Suprapubic skin (tissue), 4 donors: ENCODE results near the gene ERICH3. TPM values are rescaled to one million over a fixed set of nuclear protein-coding genes. Genes with fewer than 3 reads are reported as not detected.

Experiments
- DNase-seq, 2 donors: peaks; one replicate each; pipeline ENCODE4 v3.0.0-alpha.2; 2019; ENCODE audit warnings: low spot score in 2 of 2
- H3K27ac ChIP-seq: fragments of 200-600 bp; sonication (generic); one replicate; pipeline ENCODE4 v1.5.1; 2019
- H3K27me3 ChIP-seq: fragments of 200-600 bp; sonication (generic); one replicate; pipeline ENCODE4 v1.5.1; 2019
- H3K36me3 ChIP-seq: fragments of 200-600 bp; sonication (generic); one replicate; pipeline ENCODE4 v1.5.1; 2019
- H3K4me1 ChIP-seq: fragments of 200-600 bp; sonication (generic); one replicate; pipeline ENCODE4 v1.5.1; 2019
- H3K4me3 ChIP-seq: fragments of 200-600 bp; sonication (generic); one replicate; pipeline ENCODE4 v1.5.1; 2019; ENCODE audit warnings: mild to moderate bottlenecking
- H3K9me3 ChIP-seq: fragments of 200-600 bp; sonication (generic); one replicate; pipeline ENCODE4 v1.5.1; 2019
- EP300 ChIP-seq: sonication (generic); formaldehyde crosslinking; IDR thresholded peaks from one replicate; pipeline ENCODE4 v1.6.1; 2017; ENCODE audit warnings: antibody characterized with exemption
- POLR2A ChIP-seq, 2 donors: fragments of 450-650 bp; IDR thresholded peaks; one replicate each; pipeline ENCODE4 v1.6.1; 2017; ENCODE audit warnings: antibody characterized with exemption in 2 of 2, mild to moderate bottlenecking in 2 of 2, moderate library complexity in 2 of 2
- POLR2AphosphoS5 ChIP-seq, 3 donors: sonication (generic); formaldehyde crosslinking; IDR thresholded peaks; one replicate each; pipeline ENCODE4 v1.6.1; 2017; ENCODE audit warnings: antibody characterized with exemption in 3 of 3
- WGBS: methylation state at CpG from one replicate; pipeline ENCODE4 v1.1.5; 2018; 5-methylcytosine and 5-hydroxymethylcytosine counted together
- total RNA-seq, 4 donors: library from RNA; depleted of rRNA; stranded (reverse); fragments of >200 nt; gene quantifications; one replicate each; pipeline ENCODE4 v1.1.0, GENCODE V29; 2016
- TF ChIP-seq, protein P1 (sequence below), 2 donors: fragments of 200-600 bp in 1 of 2; fragments of 450-650 bp in 1 of 2; sonication (generic) in 1 of 2; IDR thresholded peaks; one replicate each; pipeline ENCODE4 v1.5.1; 2016 to 2019; ENCODE audit warnings: antibody characterized with exemption in 2 of 2, mild to moderate bottlenecking in 1 of 2, moderate library complexity in 1 of 2

The ERICH3 gene
- total RNA-seq, 4 donors from 2014 or later = not detected

DNA sequence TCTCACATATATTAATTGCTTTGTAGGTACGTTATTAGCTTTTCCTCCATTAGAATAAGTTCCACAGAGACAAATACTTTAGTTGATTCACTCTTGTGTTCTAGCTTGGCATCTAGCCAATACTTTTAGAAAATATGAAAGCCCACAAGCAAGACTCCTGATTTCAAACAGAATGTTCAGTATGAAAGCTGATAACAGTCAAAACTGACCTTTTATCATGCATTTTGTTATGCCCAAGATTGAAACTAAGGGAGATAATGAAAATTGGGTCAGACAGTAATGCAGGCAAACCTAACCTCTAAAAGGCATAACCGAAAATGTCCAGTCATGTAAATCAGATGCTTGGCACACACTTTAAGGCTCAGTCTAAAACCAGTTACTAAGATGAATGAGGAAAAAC lies 61.7 kb downstream of the ERICH3 start:
- TF ChIP-seq EP300 (no peak), POLR2AphosphoS5 (IDR thresholded peaks at IDR 0.05) (no peak), POLR2A (IDR thresholded peaks at IDR 0.05) (no peak)
- TF ChIP-seq, protein P1, sequence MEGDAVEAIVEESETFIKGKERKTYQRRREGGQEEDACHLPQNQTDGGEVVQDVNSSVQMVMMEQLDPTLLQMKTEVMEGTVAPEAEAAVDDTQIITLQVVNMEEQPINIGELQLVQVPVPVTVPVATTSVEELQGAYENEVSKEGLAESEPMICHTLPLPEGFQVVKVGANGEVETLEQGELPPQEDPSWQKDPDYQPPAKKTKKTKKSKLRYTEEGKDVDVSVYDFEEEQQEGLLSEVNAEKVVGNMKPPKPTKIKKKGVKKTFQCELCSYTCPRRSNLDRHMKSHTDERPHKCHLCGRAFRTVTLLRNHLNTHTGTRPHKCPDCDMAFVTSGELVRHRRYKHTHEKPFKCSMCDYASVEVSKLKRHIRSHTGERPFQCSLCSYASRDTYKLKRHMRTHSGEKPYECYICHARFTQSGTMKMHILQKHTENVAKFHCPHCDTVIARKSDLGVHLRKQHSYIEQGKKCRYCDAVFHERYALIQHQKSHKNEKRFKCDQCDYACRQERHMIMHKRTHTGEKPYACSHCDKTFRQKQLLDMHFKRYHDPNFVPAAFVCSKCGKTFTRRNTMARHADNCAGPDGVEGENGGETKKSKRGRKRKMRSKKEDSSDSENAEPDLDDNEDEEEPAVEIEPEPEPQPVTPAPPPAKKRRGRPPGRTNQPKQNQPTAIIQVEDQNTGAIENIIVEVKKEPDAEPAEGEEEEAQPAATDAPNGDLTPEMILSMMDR (IDR thresholded peaks at IDR 0.05) = no peak

DNA sequence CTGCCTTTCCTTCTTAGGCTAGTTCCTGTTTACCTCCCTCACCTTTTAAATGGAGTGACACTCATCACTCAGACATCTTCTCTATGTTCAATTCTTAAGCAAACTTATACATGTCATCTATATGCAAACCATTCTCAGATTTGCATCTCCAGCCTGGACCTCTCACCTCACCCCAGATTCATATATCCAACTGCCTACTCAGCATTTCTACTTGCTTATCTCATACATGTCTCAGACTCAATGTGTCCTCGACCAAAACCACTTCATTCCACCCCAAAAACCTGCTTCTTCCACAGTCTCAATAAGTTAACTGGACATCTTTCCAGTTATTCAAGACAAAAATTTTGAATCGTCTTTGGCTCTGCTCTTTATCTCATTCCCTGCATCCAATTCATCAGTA lies 62.6 kb downstream of the ERICH3 start:
- DNase-seq = no peak
- whole genome bisulfite sequencing = 82% methylated on average over 2 of the region's 2 CpGs
- TF ChIP-seq, protein P1 (IDR thresholded peaks at IDR 0.05) = no peak
- TF ChIP-seq EP300 = no peak
- TF ChIP-seq POLR2A (IDR thresholded peaks at IDR 0.05) = no peak
- TF ChIP-seq POLR2AphosphoS5 (IDR thresholded peaks at IDR 0.05) = no peak
- no peaks in the 10 kb centered on the region for H3K27me3 ChIP-seq
- H3K36me3 ChIP-seq = no peaks in the 10 kb centered on the region
- H3K27ac ChIP-seq = no peak overlapping the region
- no peak overlapping the region for H3K4me3 ChIP-seq
- no peaks in the 10 kb centered on the region for H3K9me3 ChIP-seq
- H3K4me1 ChIP-seq = no peaks in the 10 kb centered on the region

More for the DNA sequence above, 61.7 kb downstream of the ERICH3 start:
- H3K27ac ChIP-seq = no peak overlapping the region
- H3K4me3 ChIP-seq = no peak overlapping the region
- no peaks in the 10 kb centered on the region for H3K27me3 ChIP-seq
- WGBS = 62% methylated on average over 2 of the region's 2 CpGs
- no peak for DNase-seq
- no peaks in the 10 kb centered on the region for H3K4me1 ChIP-seq
- H3K36me3 ChIP-seq = no peaks in the 10 kb centered on the region
- H3K9me3 ChIP-seq = no peaks in the 10 kb centered on the region

DNA sequence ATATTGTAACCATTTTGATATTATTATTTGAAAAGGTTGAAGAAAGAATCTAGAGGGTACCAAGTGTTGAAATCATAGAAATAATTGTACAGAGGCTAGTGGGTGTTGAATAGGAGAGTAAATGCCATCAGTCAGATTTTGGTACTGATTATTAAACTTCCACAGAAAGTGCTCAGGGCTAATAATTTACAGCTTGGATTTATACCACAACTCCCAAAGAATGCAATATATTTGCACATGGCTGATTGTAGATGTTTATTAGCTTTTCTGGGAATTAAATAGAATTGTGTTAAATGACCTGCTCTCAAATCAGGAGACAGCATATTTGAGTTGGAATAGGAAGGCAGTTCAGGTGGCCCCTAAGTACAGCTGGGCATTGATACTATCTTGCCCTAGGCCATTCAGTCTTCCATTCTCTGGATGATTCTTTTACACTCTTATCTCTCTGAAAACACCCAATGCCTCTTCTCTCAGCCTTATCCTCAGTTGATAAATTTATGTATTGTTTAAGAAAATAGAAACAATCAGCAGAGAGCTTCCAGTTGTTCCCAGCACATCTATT lies 63.7 kb downstream of the ERICH3 start:
- no peaks in the 10 kb centered on the region for H3K4me1 ChIP-seq
- H3K36me3 ChIP-seq = no peaks in the 10 kb centered on the region
- H3K9me3 ChIP-seq = no peaks in the 10 kb centered on the region
- no peak for DNase-seq
- no peak overlapping the region for H3K4me3 ChIP-seq
- no peak overlapping the region for H3K27ac ChIP-seq
- H3K27me3 ChIP-seq = no peaks in the 10 kb centered on the region
- TF ChIP-seq EP300 (no peak), POLR2AphosphoS5 (IDR thresholded peaks at IDR 0.05) (no peak), POLR2A (IDR thresholded peaks at IDR 0.05) (no peak)
- TF ChIP-seq, protein P1 (IDR thresholded peaks at IDR 0.05) = no peak

DNA sequence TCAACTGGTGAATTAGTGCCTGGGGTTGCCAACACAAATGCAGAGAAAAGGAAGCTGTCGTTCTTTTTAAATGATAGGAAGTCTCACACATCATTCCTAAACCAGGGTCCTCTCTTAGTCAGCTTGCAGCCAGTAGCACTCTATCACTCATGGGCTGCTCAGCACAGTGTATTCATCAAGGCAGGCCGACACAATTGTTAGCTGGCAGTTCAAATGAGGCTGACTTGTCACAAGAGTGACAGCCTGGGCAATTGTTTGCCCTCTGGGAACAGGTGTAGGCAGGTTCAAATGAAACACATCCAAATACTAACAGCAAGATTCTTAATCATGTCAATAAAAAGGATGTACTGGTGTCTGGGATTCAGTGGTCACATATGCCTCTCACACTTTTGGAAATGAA lies 76.9 kb downstream of the ERICH3 start:
- H3K27ac ChIP-seq = no peak overlapping the region
- no peaks in the 10 kb centered on the region for H3K36me3 ChIP-seq
- H3K9me3 ChIP-seq = no peaks in the 10 kb centered on the region
- no peaks in the 10 kb centered on the region for H3K4me1 ChIP-seq
- no peak for DNase-seq
- 50% methylated on average over 2 of the region's 2 CpGs for WGBS
- H3K4me3 ChIP-seq = no peak overlapping the region
- no peak for TF ChIP-seq EP300
- TF ChIP-seq POLR2AphosphoS5 (IDR thresholded peaks at IDR 0.05) = no peak
- TF ChIP-seq, protein P1 (IDR thresholded peaks at IDR 0.05) = no peak
- TF ChIP-seq POLR2A (IDR thresholded peaks at IDR 0.05) = no peak
- H3K27me3 ChIP-seq = no peaks in the 10 kb centered on the region

DNA sequence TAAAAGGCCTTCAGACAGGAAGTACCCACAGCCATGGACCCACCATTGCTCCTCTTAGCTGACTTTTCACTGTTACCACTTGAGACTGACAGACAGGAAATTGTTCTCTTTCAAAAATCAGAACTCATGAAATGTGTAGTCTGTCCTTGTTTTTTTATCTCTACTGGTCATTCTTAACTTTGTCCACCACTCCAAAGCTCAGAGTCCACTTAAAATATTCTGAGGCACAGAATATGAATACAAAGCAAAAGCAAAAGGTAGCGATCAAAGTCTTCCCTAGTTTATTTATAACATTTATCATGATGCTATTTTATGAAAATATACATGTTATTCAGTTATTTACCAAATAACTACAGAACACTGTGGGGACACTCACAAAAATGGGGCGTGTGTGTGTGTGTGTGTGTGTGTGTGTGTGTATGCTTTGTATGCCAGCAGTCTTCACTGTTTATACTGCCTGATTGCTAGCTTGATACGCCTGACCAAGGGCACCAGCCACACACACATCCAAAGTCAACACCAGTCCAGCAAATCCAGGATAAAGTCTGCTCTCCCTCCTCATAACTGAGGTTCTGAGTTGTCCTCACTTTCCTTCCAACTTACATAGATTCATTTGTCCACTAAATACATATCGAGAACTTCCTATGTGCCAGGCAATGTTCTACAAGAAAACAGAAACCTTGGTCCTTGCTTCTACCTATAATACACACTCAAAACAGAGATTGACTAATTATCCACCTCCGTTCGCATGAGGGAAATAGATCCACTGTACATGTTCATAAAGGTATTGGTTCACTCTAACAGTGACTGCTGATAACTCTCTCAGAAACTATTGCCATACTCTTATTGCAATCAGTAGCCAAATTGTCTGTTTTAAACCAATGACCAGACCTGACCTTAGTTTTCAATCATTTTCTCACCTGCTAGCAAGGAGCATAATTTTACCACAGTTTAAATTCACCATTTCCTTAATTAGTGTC lies 79.4 kb downstream of the ERICH3 start:
- Histone ChIP-seq H3K4me1 (no peaks in the 10 kb centered on the region), H3K27me3 (no peaks in the 10 kb centered on the region), H3K4me3 (no peak overlapping the region), H3K36me3 (no peaks in the 10 kb centered on the region), H3K27ac (no peak overlapping the region), H3K9me3 (no peaks in the 10 kb centered on the region)
- DNase-seq = no peak
- 94% methylated on average over 6 of the region's 6 CpGs for WGBS
- TF ChIP-seq, protein P1 (IDR thresholded peaks at IDR 0.05) = no peak
- TF ChIP-seq POLR2A (IDR thresholded peaks at IDR 0.05) (no peak), EP300 (no peak), POLR2AphosphoS5 (IDR thresholded peaks at IDR 0.05) (no peak)
